Stimulated activated CD4-positive, alpha-beta T cell treated with anti-CD3 and anti-CD28 coated beads, Interleukin-1b, Interleukin-23, amount 100 ng/mL, for 4 hours (primary cell): Measurements from ENCODE around the gene FAM153A.
"Not testable (repeated sequence)": the region's sequence is repeated elsewhere in the genome, so short reads cannot be mapped to it uniquely, and the experiment has no call there.

Experiments
- DNase-seq, 2 donors: peaks; one replicate each; pipeline ENCODE4 v3.0.0-alpha.2; 2020; ENCODE audit warnings: low read depth in 2 of 2

Gene FAM153A

GRCh38 chr5:177724858-177725257 is 57.8 kb downstream of the FAM153A start:
- DNase-seq = not testable (repeated sequence)

- DNase-seq = not testable (repeated sequence)
Measured at GRCh38 chr5:177723831-177724485, 58.7 kb downstream of the FAM153A start.

GRCh38 chr5:177722829-177723228 is 59.9 kb downstream of the FAM153A start:
- not testable (repeated sequence) for DNase-seq

GRCh38 chr5:177719989-177720388 is 62.7 kb downstream of the FAM153A start:
- DNase-seq = not testable (repeated sequence)

GRCh38 chr5:177715423-177715822 is 67.3 kb downstream of the FAM153A start:
- DNase-seq = not testable (repeated sequence)

GRCh38 chr5:177696100-177696499 is 86.6 kb downstream of the FAM153A start:
- not testable (repeated sequence) for DNase-seq

GRCh38 chr5:177695356-177695930 is 87.3 kb downstream of the FAM153A start:
- DNase-seq = not testable (repeated sequence)

- not testable (repeated sequence) for DNase-seq
Measured at GRCh38 chr5:177694518-177694835, 88.2 kb downstream of the FAM153A start.

- not testable (repeated sequence) for DNase-seq
Measured at GRCh38 chr5:177693671-177694517, 88.8 kb downstream of the FAM153A start.

- not testable (repeated sequence) for DNase-seq
Measured at GRCh38 chr5:177692969-177693368, 89.7 kb downstream of the FAM153A start.

- DNase-seq = not testable (repeated sequence)
Measured at GRCh38 chr5:177692507-177692906, 90.2 kb downstream of the FAM153A start.

GRCh38 chr5:177689011-177689610 is 93.6 kb downstream of the FAM153A start:
- not testable (repeated sequence) for DNase-seq

- not testable (repeated sequence) for DNase-seq
Measured at GRCh38 chr5:177688091-177688490, 94.6 kb downstream of the FAM153A start.

- not testable (repeated sequence) for DNase-seq
Measured at GRCh38 chr5:177681920-177682319, 100.8 kb downstream of the FAM153A start.
